GM18870 (cell line): ENCODE measurements around the gene MBOAT1.
"Not testable (repeated sequence)": the region's sequence is repeated elsewhere in the genome, so short reads cannot be mapped to it uniquely, and the experiment has no call there.

Source experiments
- ATAC-seq: cut with Tn5 transposase; IDR thresholded peaks from one replicate; pipeline ENCODE4 v1.9.1; 2021; ENCODE audit warnings: moderate library complexity; ENCODE audit not compliant: unreplicated experiment

Gene MBOAT1

DNA sequence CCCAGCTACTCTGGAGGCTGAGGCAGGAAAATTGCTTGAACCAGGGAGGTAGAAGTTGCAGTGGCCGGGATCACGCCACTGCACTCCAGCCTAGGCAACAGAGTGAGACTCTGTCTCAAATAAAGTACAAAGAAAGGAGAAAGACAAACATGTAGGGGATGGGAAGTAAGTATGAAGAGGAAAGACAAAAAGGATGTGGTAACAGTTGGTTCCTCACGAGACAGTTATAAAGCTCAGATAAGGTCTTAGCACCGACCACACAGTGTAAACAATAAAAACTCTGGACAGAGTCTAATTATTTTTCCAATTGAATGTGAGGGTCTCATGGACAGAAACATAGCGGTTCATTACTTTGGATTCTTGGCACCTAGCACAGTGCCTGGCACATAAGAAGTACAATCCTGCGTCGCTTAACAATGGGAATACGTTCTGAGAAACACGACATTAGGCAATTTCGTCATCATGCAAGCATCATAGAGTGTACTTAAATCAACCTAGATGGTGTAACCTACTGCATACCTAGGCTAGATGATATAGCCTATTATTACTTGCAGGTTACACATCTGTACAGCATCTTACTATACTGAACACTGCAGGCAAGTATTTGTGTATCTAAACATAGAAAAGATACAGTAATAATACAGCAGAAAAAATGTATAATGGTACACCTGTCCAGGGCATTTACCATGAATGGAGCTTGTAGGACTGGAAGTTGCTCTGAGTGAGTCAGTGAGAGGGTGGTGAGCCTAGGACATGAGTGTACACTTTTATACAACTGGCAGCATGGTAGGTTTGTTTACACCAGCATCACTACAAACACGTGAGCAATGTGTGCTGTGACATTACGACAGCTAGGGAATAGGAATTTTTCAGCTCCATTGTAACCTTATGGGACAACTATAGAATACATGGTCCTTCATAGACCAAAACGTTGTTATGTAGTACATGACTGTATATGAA is 38.2 kb downstream of the MBOAT1 start:
- ATAC-seq: peak; percentile 54

DNA sequence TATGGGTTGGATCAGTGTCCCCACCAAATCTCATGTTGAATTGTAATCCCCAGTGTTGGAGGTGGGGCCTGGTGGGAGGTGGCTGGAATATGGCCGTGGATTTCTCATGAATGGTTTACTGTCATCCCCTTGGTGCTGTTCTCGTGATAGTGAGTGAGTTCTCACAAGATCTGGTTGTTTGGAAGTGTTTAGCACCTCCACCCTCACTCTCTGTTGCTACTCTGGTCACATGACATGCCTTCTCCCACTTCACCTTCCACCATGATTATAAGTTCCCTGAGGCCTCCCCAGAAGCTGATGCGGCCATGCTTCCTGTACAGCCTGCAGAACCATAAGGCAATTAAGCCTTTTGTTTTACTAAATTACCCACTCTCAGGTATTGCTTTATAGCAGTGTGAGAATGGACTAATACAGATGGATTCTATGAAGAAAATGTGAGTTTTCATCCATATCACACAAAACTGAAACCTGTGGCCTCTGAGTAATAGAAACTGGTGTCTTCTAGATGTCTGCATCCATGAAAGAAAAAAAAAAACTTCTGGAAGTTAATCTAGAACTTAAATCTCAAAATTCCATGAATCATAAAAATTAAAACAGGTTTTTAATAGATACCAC is 39.3 kb downstream of the MBOAT1 start:
- ATAC-seq: no peak

DNA sequence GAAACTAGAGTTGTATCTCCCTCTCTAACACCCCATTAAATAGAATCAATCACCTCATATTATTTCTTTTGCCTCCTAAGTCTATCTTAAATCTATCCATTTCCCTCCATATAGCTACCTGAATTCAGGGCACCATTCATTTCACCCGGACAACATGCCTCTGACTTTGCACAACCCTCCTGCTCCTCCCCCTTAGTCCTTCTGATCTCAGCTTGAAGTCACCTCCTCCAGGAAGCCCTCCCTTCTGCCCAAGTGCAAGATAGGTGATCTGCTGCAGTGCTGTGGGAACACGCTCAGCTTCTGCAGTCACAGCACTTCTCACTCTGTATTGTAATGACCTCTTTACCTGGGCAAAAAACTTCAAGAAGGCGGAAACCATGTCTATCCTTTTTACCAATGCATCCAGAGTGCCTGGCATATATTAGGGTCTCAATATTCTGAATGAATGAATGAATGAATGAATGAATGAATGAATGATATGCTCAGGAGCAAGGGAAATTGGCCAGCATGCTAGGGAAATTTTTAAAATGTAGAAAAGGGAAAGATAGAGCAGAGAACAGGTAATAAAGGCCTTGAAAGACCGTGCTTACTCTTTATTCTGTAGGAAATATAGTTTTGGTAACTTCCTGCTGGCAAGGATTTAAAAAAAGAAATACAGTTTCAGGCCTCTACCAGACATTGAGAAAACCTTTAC is 41.7 kb downstream of the MBOAT1 start:
- ATAC-seq: no peak

DNA sequence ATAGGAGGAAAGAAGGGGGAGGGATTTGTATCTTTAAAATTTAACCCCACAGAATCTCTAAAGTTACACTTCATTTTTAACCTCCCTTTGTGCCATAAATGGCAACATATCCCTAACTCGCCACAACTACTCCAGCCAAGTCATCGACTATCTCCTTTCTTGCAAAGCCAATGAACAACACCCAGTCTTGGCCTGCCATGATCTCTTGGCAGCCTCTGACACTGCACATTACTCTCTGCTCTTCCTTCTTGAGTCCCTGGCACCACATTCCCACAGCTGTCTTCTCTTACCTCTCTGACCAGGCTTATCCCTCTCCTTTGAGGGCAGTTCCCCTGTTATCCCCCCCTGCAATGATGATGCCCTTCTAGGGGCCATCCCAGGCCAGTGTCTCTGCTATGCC is 42.5 kb downstream of the MBOAT1 start:
- no peak for ATAC-seq

DNA sequence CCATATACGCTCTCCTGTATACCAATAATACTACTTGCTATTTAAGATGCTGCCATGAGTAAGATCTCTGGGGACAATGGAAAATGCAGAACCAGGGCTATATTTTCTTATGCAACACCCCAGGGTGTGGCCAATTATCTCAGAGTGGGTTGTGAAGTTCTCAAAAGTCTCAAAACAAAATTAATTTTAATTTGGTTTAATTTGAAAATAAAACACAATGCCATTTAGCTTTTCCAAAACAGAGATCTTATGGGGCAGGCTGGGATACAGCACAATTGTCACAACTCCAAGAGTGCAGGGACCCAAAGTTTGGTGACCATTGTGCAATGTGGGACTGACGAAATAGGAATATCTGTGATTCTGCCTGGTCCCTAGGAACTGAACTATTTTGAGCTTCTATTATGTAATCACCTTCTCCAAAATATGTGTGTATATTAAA is 43.1 kb downstream of the MBOAT1 start:
- no peak for ATAC-seq

DNA sequence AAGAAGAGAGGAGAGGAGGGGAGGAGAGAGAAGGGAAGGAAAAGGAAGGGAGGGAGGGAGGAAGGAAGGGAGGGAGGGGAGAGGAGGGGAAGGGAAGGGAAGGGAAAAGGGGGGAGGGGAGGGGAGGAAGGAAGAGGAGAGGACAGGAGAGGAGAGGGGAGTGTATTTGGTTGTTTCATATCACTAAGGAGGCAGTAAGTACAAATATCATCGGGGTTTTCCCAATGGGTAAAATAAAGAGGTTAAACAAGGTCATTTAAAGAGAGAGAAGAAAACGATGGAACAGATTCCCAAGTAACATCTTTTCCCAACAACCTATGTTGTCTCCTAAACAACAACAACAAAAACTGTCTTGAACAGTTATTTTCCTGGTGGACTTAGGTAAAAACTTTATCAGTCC is 43.6 kb downstream of the MBOAT1 start:
- ATAC-seq: no peak

DNA sequence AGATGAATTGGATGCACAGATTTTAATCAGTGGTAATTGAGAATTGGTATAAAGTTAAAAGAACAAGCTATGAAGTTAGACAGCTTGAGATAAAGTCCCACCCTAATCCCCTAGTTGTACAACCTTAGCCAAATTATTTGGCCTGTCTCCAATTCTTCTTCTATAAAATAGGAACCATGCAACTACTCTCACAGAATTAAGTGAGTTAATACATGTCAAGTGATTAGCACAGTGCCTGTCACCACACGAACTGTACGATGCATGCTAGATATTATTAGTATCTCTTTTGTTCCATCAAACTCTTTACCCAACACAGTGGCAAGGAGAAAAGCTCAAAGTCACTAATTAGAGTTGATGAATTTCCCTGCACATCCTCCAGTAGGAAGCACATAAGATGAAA is 44.7 kb downstream of the MBOAT1 start:
- no peak for ATAC-seq

DNA sequence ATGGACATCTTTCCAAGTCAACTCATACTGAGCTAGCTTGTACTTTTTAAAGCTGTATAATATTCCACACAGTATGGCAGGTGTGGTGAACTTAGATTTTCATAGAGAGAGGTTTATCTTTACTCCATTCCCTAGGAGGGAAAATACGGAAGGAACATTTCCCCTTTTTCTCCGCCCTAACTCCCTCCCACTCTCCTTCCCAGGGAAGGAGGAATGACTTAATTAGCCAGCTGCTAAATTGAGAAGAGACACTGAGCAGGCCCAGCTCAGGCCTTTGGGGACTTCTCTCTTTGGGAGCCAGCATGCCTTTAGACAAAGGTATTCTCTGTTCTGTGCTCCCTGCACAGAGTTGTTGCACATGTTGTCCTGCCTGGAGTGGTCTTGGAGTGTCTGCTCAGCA is 46.1 kb downstream of the MBOAT1 start:
- ATAC-seq: no peak

DNA sequence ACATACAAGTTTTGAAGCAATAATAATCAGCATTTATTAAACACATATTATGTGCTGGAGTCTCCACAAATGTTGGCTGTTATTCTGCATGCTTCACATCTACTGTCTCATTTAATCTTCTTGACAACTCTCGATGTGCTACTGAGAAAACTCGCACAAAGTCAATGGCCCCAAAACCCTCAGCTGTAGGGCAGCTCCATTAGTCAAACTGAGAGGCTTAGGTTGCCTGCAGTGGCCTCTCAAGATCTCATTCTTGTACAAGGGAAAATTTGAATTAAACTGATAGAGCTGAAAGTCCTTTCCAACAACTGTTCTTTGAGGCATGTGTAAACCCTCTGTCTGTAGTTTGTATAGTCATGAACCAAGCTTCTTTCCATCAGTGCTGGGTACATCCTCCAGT is 49.8 kb downstream of the MBOAT1 start:
- no peak for ATAC-seq

DNA sequence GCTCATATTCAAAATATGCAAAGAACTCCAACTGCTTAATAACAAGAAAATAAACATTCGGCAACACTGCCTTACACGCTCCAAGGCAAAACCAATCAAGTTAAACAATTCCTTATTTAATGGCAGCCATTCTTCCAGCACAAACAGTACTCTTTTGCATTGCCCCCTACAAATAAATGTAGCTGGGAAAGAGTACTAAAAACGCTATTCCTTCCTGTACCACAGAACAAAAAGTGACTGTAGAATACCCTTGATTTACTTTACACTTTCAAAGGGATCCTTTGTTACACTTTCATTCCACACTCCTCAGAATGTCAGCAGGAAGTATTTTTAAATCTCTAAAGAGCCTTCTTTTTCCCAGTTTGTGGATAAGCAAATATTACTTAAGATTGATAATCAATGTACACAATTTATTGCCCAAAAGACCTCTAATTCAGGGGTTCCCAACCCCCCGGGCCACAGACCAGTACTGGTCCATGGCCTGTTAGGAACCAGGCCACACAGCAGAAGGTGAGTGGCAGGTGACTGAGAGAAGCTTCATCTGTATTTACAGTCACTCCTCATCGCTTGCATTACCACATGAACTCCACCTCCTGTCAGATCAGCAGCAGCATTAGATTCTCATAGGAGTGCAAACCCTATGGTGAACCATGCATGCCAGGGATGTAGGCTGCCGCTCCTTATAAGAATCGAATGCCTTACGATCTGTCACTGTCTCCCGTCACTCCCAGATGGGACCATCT is 51.6 kb downstream of the MBOAT1 start:
- ATAC-seq: no peak

DNA sequence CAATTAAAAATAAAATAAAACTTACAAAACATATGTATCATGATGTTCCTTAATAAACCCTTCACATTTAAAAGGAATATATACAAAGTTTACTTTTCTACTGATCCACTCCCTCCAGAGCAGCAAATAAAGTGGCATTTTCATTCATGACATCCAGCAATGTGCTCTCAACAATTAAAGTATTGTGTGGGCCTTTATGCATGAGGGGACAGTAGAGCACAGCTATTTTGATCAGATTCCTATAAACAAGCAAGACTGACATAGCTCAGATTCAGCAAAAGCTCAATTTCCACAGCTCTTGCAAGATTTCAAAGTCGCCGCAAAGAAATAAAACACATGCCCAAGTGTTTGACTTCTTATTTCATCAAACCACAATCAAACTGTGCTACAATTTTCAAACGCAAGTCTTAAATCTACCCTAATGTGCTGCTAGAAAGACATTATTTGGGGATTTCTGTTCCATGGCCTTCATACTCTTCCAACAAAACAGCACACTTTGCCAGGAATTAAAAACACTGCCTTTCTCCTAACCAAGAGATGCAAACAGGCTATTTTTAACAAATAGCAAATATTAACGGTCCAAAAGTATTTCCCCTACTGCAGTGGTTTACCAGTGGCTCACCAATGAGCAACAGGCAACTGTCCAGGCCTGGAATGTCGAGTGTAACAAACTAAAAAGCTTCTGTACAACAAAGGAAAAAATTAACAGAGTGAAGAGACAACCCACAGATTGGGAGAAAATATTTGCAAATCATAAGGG is 52.3 kb downstream of the MBOAT1 start:
- ATAC-seq: no peak

DNA sequence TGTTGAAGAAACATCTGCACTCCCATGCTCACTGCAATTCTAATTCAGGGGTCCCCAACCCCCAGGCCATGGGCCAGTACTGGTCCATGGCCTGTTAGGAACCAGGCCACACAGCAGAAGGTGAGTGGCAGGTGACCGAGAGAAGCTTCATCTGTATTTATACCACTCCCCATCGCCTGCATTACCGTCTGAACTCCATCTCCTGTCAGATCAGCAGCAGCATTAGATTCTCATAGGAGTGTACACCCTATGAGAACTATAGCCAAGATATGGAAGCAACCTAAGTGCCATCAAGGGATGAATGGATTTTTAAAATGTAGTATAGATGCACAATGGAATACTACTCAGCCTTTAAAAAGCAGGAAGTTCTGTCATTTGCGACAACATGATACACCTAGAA is 53.2 kb downstream of the MBOAT1 start:
- no peak for ATAC-seq

DNA sequence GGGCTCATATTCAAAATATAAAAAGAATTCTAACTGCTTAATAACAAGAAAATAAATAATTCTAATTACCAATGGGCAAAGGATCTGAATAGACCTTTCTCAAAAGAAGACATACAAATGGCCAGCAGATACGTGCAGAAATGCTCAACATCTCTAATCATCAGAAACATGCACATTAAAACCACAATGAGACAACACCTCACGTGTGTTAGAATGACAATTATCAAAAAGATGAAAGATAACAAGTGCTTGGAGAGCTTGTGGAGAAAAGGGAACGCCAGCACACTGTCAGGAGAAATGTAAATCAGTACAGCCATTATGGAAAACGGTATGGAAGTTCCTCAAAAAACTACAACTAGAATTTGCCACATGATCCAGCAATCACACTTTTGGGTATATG is 53.6 kb downstream of the MBOAT1 start:
- no peak for ATAC-seq

DNA sequence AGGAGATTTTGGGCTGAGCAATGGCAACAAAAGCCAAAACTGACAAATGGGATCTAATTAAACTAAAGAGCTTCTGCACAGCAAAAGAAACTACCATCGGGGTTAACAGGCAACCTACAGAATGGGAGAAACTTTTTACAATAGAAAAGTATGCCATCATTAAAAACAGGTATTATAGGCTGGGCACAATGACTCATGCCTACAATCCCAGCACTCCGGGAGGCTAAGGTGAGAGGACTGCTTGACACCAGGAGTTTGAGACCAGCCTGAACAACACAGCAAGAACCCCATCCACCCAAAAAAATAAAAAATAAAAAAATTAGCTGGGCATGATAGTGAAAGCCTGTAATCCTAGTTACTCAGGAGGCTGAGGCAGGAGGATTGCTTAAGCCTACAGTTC is 55.4 kb downstream of the MBOAT1 start:
- ATAC-seq: no peak

DNA sequence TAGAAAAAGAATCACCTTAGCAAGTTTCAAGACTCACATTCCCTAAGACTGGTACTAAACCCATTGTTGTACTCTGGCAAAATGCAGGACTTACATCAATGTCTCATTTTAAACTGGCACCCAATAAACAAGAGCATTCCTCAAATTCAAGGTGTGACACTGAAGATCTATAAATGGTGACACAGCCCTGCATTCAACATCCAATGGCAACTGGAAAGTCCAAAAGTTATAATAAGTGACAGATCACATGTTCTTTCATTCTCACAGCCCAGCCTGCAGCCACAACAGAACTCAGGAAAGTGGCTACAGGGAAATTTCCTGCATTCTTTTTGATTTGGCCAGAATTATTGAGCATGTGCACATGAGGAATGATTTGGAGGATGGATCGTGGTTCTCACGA is 57.5 kb downstream of the MBOAT1 start:
- ATAC-seq: no peak

DNA sequence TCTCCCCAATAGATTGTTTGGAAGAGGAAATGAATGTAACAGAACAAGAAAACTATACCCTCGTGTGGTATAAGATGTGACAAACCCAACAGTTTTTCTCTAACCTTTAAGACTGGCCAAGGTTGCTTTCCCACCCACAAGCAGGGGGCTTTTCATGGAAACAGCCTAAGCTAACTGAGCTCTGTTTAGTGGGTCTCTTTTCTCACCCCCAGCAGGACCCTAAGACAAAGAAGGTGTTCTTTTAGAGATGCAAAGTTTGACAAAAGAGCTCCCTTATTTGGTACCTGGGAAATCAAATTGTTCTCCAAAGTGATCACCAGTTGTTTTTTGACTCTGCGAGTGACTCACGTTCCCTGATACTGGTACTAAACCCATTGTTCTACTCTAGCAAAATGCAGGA is 59.1 kb downstream of the MBOAT1 start:
- no peak for ATAC-seq

DNA sequence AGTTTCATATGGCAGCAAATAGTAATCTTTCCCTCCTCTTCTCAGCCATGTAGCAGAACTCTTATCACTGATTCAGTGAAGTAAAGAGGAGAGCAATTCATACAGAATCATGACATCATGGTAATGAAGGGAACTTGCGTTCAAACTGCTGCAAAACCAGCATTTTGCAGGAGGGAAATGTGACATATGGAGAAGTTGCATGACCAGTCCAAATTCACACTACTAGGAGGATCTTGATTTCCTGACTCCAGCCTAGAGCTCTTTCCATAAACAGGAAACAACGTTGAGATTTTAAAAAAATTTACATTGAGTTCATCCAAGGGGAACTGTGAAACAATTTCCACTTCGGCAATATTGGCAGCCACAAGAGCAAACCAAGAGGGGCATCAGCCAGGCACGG is 63.8 kb downstream of the MBOAT1 start:
- no peak for ATAC-seq

DNA sequence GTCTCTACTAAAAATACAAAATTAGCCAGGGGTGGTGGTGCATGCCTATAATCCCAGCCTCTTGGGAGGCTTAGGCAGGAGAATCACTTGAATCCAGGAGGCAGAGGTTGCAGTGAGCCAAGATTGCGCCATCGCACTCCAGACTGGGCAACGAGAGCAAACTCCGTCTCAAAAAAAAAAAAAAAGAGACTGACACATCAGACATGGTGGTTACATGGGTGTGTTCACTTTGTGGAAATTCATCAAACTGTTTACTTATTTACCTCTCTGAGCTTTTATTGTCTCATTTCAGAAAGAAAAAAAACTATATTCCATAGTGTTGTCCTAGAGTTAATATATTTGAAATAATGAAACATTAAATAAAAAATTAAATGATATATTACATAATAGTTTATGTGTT is 64.8 kb downstream of the MBOAT1 start:
- no peak for ATAC-seq

DNA sequence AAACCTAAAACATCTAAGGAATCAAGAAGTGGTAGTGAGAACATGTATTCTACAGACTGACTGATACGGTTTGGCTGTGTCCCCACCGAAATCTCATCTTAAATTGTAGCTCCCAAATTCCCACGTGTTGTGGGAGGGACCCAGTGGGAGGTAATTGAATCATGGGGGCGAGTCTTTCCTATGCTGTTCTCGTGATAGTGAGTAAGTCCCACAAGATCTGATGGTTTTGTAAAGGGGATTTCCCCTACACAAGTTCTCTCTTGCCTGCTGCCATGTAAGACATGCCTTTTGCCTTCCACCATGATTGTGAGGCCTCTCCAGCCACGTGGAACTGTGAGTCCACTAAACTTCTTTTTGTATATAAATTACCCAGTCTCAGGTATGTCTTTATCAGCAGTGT is 65.4 kb downstream of the MBOAT1 start:
- not testable (repeated sequence) for ATAC-seq

DNA sequence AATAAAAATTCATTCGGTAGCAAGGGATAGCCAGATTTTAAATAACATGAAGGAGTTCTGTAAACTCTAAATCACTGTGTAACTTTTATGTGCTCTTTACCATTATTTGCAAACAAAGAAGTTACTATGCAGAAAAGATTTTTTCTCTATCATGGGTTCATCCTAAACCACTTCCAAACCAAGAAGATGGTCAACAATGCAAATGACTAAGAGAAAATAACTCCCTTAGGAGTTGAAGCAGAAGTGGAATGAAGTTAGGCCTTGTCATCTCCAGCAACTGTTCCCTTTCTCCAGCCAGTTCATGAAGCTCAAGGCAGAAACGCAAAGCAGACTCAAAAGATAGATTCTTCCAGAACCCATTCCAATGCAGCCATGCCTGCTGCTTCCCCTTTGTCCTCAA is 66.0 kb downstream of the MBOAT1 start:
- ATAC-seq: no peak
